HCT116 (cell line): ENCODE results near the gene OOSP1. TPM values are rescaled to one million over a fixed set of nuclear protein-coding genes. Genes with fewer than 3 reads are reported as not detected.
A peak's percentile ranks its signal among the peaks of the same experiment; 100 is the strongest.

ENCODE experiments used
- ATAC-seq: fragments of 200-7000 bp; cut with Tn5 transposase; 2 replicates; pipeline ENCODE4 v1.9.1; 2020; ENCODE audit warnings: mild to moderate bottlenecking, moderate library complexity
- Bru-seq: library from RNA; stranded (reverse); fragments of 400-500 nt; gene quantifications from one replicate; lab custom pipeline; 2021; lab: Mats Ljungman, UMichigan
- BruChase-seq, 2 experiments: library from RNA; stranded (reverse); fragments of 400-500 nt; gene quantifications; one replicate each; lab custom pipeline; 2021; lab: Mats Ljungman, UMichigan
- BruUV-seq: library from RNA; stranded (reverse); fragments of 400-500 nt; replicated peaks from 2 replicates; lab custom pipeline; 2021; lab: Mats Ljungman, UMichigan
- CTCF ChIA-PET: fragments of 300-600 bp; sonication (Branson Sonifier 250); formaldehyde crosslinking; loops from one replicate; lab custom pipeline; 2021; ENCODE audit warnings: antibody characterized with exemption; lab: Charles Lee
- POLR2A ChIA-PET: fragments of 300-600, 350-600 bp; sonication (Branson Sonifier 250); formaldehyde crosslinking; loops from one replicate; lab custom pipeline; 2021; ENCODE audit warnings: antibody characterized with exemption; lab: Charles Lee
- RAD21 ChIA-PET, 2 experiments: fragments of 300-600 bp; sonication (Branson Sonifier 250); formaldehyde crosslinking; loops; one replicate each; lab custom pipeline; 2023; ENCODE audit warnings: low total read pairs in 2 of 2; ENCODE audit not compliant: uncharacterized antibody in 2 of 2, unreplicated experiment in 2 of 2, low non-redundant PET in 1 of 2; lab: Charles Lee
- DNase-seq: peaks from one replicate; pipeline ENCODE4 v3.0.0-alpha.2; 2010; ENCODE audit warnings: low read depth, low spot score
- H2AFZ ChIP-seq: fragments of 200-600 bp; shearing (Covaris generic), sonication (generic); 2 replicates; pipeline ENCODE4 v1.6.1; 2017; ENCODE audit warnings: low read depth, mixed run types, mixed read lengths, antibody characterized with exemption, low read length; ENCODE audit not compliant: poor library complexity, severe bottlenecking
- H3K27ac ChIP-seq: 2 replicates; pipeline ENCODE4 v1.5.1; 2012; ENCODE audit warnings: low read depth, low read length
- H3K27me3 ChIP-seq: fragments of 200-600 bp; sonication (generic); 2 replicates; pipeline ENCODE4 v1.6.1; 2016; ENCODE audit warnings: mixed run types, low read length, mixed read lengths; ENCODE audit not compliant: insufficient read depth
- H3K36me3 ChIP-seq, 2 experiments: fragments of 200-500 bp in 1 of 2; fragments of 200-600 bp in 1 of 2; sonication (Bioruptor generic) in 1 of 2; sonication (generic) in 1 of 2; 2 replicates each; pipeline versions ENCODE4 v1.5.1 to v1.6.1; 2014 to 2016; ENCODE audit warnings: low read length in 2 of 2, inconsistent platforms in 1 of 2, mixed read lengths in 1 of 2, mixed run types in 1 of 2; ENCODE audit not compliant: insufficient read depth in 2 of 2, control insufficient read depth in 1 of 2
- H3K4me1 ChIP-seq, 2 experiments: fragments of 200-600 bp in 1 of 2; sonication (generic) in 1 of 2; 2 replicates each; pipeline versions ENCODE4 v1.5.1 to v1.6.1; 2012 to 2017; ENCODE audit warnings: low read length in 2 of 2, inconsistent platforms in 1 of 2, mild to moderate bottlenecking in 1 of 2, mixed read lengths in 1 of 2, mixed run types in 1 of 2, moderate library complexity in 1 of 2; ENCODE audit not compliant: insufficient read depth in 2 of 2, control insufficient read depth in 1 of 2
- H3K4me2 ChIP-seq: fragments of 200-600 bp; sonication (generic); 2 replicates; pipeline ENCODE4 v1.6.1; 2017; ENCODE audit warnings: mixed run types, low read length, mixed read lengths
- H3K4me3 ChIP-seq, 2 experiments: fragments of 200-600 bp in 1 of 2; sonication (generic) in 1 of 2; replicated peaks in 1 of 2; 2 replicates each; pipeline ENCODE4 v1.5.1; 2011 to 2016; ENCODE audit warnings: low read length in 2 of 2, control low read depth in 1 of 2, low read depth in 1 of 2, mild to moderate bottlenecking in 1 of 2, mixed read lengths in 1 of 2, mixed run types in 1 of 2
- H3K79me2 ChIP-seq: fragments of 200-600 bp; sonication (generic); 2 replicates; pipeline ENCODE4 v1.6.1; 2017; ENCODE audit warnings: mild to moderate bottlenecking, mixed run types, low read length, moderate library complexity, mixed read lengths; ENCODE audit not compliant: insufficient read depth
- H3K9ac ChIP-seq: fragments of 200-600 bp; sonication (generic); 2 replicates; pipeline ENCODE4 v1.6.1; 2016; ENCODE audit warnings: low read length, mixed read lengths
- H3K9me2 ChIP-seq: fragments of 200-600 bp; sonication (generic), shearing (Covaris generic); 2 replicates; pipeline ENCODE4 v1.6.1; 2017; ENCODE audit warnings: mixed run types, mild to moderate bottlenecking, moderate library complexity; ENCODE audit not compliant: insufficient read depth
- H3K9me3 ChIP-seq, 2 experiments: fragments of 200-500 bp in 1 of 2; fragments of 200-600 bp in 1 of 2; sonication (Bioruptor generic) in 1 of 2; sonication (generic) in 1 of 2; 2 replicates each; pipeline ENCODE4 v1.6.1; 2014 to 2017; ENCODE audit warnings: low read length in 2 of 2, mixed read lengths in 2 of 2, inconsistent platforms in 1 of 2, low read depth in 1 of 2, mild to moderate bottlenecking in 1 of 2, mixed run types in 1 of 2, moderate library complexity in 1 of 2; ENCODE audit not compliant: control insufficient read depth in 1 of 2, insufficient read depth in 1 of 2
- H4K20me1 ChIP-seq: fragments of 200-600 bp; sonication (generic), shearing (Covaris generic); 2 replicates; pipeline ENCODE4 v1.6.1; 2017; ENCODE audit warnings: mixed run types, mild to moderate bottlenecking, moderate library complexity; ENCODE audit not compliant: insufficient read depth
- EGR1 ChIP-seq: IDR thresholded peaks from 2 replicates; pipeline ENCODE4 v1.6.1; 2012; ENCODE audit warnings: low read depth
- POLR2AphosphoS5 ChIP-seq: IDR thresholded peaks from 2 replicates; pipeline ENCODE4 v1.6.1; 2011; ENCODE audit warnings: mild to moderate bottlenecking, low read depth, low read length, moderate library complexity
- SP1 ChIP-seq: IDR thresholded peaks from 2 replicates; pipeline ENCODE4 v1.6.1; 2012; ENCODE audit warnings: low read depth
- TCF7L2 ChIP-seq: IDR thresholded peaks from 2 replicates; pipeline ENCODE4 v1.7.0; 2011; ENCODE audit warnings: borderline replicate concordance, inconsistent platforms; ENCODE audit not compliant: insufficient read depth, insufficient read length; ENCODE audit errors: extremely low read depth
- intact Hi-C: fragments of 100-400 bp; cut with micrococcal nuclease; formaldehyde crosslinking; loops from 2 replicates; pipeline ENCODE4 v1.10.0; 2022
- long read RNA-seq: library from polyadenylated mRNA; unstranded; transcript quantifications from one replicate; pipeline ENCODE4 v2.0.0, GENCODE V29; 2021; ENCODE audit not compliant: unreplicated experiment
- polyA plus RNA-seq: library from polyadenylated mRNA; unstranded; fragments of >200 nt; gene quantifications from 2 replicates; pipeline ENCODE4 v1.2.1, GENCODE V29; 2012; ENCODE audit warnings: missing spikeins
- total RNA-seq: library from RNA; stranded (reverse); gene quantifications from one replicate; pipeline ENCODE4 v1.2.1, GENCODE V29; 2021; ENCODE audit not compliant: unreplicated experiment
- TF ChIP-seq, protein P1 (sequence below): IDR thresholded peaks from 2 replicates; pipeline ENCODE4 v1.6.1; 2012; ENCODE audit warnings: low read depth
- TF ChIP-seq, protein P2 (sequence below): IDR thresholded peaks from 2 replicates; pipeline ENCODE4 v1.6.1; 2011; ENCODE audit warnings: mild to moderate bottlenecking, low read length, moderate library complexity; ENCODE audit not compliant: insufficient replicate concordance; ENCODE audit errors: extremely low read depth

The OOSP1 gene, protein sequence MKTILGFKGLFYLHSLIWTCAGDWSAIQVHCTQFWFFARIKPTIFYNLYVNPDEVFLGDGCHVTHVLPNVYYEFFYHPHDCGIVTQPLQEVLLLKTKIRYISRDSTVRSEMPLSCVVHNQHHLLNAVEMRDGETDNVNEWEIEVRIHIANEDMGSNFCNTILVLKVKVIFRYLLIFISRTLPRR
- total RNA-seq, result not detected
- not detected in 2 replicates for polyA plus RNA-seq
- percentile 17 among the genes with signal in this experiment for Bru-seq, nascent RNA
- percentile 16 among the genes with signal in this experiment for BruChase-seq, experiment 1, labeled RNA remaining after a 6-hour chase
- percentile 14 among the genes with signal in this experiment for BruChase-seq, experiment 2, labeled RNA remaining after a 2-hour chase
- long read RNA-seq, result 0 reads

DNA sequence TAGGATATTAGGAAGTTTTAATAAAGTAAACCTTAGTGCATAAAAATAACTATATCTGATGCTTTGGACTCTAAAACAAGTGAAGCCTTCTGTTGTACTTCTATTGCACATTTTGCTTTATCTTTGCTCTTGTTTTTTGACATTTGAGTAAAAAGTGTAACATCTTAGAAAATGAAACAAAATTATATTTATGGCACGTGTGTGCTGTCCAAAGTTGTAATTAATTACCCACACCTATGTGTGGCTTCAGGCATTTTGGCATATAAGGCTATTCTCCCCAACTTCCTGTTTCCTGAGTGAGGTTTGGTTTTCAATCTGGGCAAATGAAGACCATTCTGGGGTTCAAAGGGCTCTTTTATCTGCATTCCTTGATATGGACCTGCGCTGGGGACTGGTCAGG, at the start of gene OOSP1:
Gene OOSP1 (plus strand): TSS at position 301 of the 400 bp plus-strand sequence. CDS start 23 bp downstream, at position 324.
- CTCF ChIA-PET, result no interaction called here
- no TSS peak for BruUV-seq

More for the DNA sequence above, at the start of gene OOSP1:
- intact Hi-C loops, result no loop called here
- H3K36me3 ChIP-seq, result no peaks in the 10 kb centered on the region
- H3K79me2 ChIP-seq, result no peaks in the 10 kb centered on the region
- ChIA-PET POLR2A (no interaction called here), RAD21 (no interaction called here)
- H3K9me2 ChIP-seq, result no peaks in the 10 kb centered on the region
- H3K4me3 ChIP-seq, result no peak within 1 kb of the TSS
- DNase-seq, result no peak
- no peak within 1 kb of the TSS for H2AFZ ChIP-seq
- TF ChIP-seq, protein P1, sequence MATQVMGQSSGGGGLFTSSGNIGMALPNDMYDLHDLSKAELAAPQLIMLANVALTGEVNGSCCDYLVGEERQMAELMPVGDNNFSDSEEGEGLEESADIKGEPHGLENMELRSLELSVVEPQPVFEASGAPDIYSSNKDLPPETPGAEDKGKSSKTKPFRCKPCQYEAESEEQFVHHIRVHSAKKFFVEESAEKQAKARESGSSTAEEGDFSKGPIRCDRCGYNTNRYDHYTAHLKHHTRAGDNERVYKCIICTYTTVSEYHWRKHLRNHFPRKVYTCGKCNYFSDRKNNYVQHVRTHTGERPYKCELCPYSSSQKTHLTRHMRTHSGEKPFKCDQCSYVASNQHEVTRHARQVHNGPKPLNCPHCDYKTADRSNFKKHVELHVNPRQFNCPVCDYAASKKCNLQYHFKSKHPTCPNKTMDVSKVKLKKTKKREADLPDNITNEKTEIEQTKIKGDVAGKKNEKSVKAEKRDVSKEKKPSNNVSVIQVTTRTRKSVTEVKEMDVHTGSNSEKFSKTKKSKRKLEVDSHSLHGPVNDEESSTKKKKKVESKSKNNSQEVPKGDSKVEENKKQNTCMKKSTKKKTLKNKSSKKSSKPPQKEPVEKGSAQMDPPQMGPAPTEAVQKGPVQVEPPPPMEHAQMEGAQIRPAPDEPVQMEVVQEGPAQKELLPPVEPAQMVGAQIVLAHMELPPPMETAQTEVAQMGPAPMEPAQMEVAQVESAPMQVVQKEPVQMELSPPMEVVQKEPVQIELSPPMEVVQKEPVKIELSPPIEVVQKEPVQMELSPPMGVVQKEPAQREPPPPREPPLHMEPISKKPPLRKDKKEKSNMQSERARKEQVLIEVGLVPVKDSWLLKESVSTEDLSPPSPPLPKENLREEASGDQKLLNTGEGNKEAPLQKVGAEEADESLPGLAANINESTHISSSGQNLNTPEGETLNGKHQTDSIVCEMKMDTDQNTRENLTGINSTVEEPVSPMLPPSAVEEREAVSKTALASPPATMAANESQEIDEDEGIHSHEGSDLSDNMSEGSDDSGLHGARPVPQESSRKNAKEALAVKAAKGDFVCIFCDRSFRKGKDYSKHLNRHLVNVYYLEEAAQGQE, result no peak
- TF ChIP-seq SP1 (no peak), TCF7L2 (no peak), EGR1 (no peak), POLR2AphosphoS5 (no peak)
- TF ChIP-seq, protein P2, sequence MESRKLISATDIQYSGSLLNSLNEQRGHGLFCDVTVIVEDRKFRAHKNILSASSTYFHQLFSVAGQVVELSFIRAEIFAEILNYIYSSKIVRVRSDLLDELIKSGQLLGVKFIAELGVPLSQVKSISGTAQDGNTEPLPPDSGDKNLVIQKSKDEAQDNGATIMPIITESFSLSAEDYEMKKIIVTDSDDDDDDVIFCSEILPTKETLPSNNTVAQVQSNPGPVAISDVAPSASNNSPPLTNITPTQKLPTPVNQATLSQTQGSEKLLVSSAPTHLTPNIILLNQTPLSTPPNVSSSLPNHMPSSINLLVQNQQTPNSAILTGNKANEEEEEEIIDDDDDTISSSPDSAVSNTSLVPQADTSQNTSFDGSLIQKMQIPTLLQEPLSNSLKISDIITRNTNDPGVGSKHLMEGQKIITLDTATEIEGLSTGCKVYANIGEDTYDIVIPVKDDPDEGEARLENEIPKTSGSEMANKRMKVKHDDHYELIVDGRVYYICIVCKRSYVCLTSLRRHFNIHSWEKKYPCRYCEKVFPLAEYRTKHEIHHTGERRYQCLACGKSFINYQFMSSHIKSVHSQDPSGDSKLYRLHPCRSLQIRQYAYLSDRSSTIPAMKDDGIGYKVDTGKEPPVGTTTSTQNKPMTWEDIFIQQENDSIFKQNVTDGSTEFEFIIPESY, result no peak
- no peak within 1 kb of the TSS for H3K4me2 ChIP-seq
- H3K4me1 ChIP-seq, result no peaks in the 10 kb centered on the region
- H3K9ac ChIP-seq, result no peak within 1 kb of the TSS
- no peaks in the 10 kb centered on the region for H3K9me3 ChIP-seq
- no peak within 1 kb of the TSS for H3K27ac ChIP-seq
- ATAC-seq, result no peak
- no peaks in the 10 kb centered on the region for H3K27me3 ChIP-seq
- no peaks in the 10 kb centered on the region for H4K20me1 ChIP-seq
